ENCODE data around the gene PLXNA4.

- TF ChIP-seq CTCF (IDR thresholded peaks at IDR 0.05), result no peak
- no peak for TF ChIP-seq POLR2A (IDR thresholded peaks at IDR 0.05)
Observed at GRCh38 chr7:132114411-132114810, 461.9 kb downstream of the PLXNA4 start.

Data from prostate gland (tissue), 2 donors.